IPS DF 6.9 (cell line): ENCODE data around the gene TOX2.

Experiments
- DNase-seq: peaks from one replicate; pipeline ENCODE4 v3.0.0-alpha.2; 2013; ENCODE audit warnings: low read depth, low spot score
- H3K27ac ChIP-seq: one replicate; pipeline ENCODE4 v1.5.1; 2013; ENCODE audit warnings: low read length, control low read depth
- H3K27me3 ChIP-seq: 2 replicates; pipeline ENCODE4 v1.6.1; 2013; ENCODE audit warnings: mild to moderate bottlenecking, low read length; ENCODE audit not compliant: control insufficient read depth, insufficient read depth
- H3K36me3 ChIP-seq: 2 replicates; pipeline ENCODE4 v1.6.1; 2013; ENCODE audit warnings: low read length; ENCODE audit not compliant: control insufficient read depth, insufficient read depth
- H3K4me1 ChIP-seq: 2 replicates; pipeline ENCODE4 v1.6.1; 2013; ENCODE audit warnings: low read length; ENCODE audit not compliant: control insufficient read depth, insufficient read depth
- H3K4me3 ChIP-seq: 2 replicates; pipeline ENCODE4 v1.5.1; 2013; ENCODE audit warnings: mild to moderate bottlenecking, low read length
- H3K9me3 ChIP-seq: 2 replicates; pipeline ENCODE4 v1.6.1; 2013; ENCODE audit warnings: low read length, inconsistent platforms; ENCODE audit not compliant: control insufficient read depth, insufficient read depth
- WGBS: extraction: QIAGEN DNeasy Blood & Tissue Kit; methylation state at CpG from one replicate; pipeline ENCODE4 v1.1.7; 2013; ENCODE audit warnings: mixed read lengths, missing lambda C conversion rate; ENCODE audit not compliant: insufficient read length, insufficient coverage; 5-methylcytosine and 5-hydroxymethylcytosine counted together

Gene TOX2

GRCh38 chr20:43916073-43916880, 1.6 kb downstream of the TOX2 start:
- H3K9me3 ChIP-seq = no peaks in the 10 kb centered on the region
- peaks cover 5% of the 10 kb centered on the region for H3K4me1 ChIP-seq
- H3K36me3 ChIP-seq = no peaks in the 10 kb centered on the region
- H3K27me3 ChIP-seq = peaks cover 21% of the 10 kb centered on the region
- peak overlapping the region; percentile 47; the same call in 1 of the 2 replicates for H3K4me3 ChIP-seq
- WGBS = no CpG with 5 or more reads among the region's 50 CpGs
- DNase-seq = no peak
- H3K27ac ChIP-seq = no peak overlapping the region

GRCh38 chr20:43916881-43917371, 2.3 kb downstream of the TOX2 start:
- H3K4me3 ChIP-seq = no peak overlapping the region
- WGBS = no CpG with 5 or more reads among the region's 9 CpGs
- peaks cover 21% of the 10 kb centered on the region for H3K27me3 ChIP-seq
- H3K4me1 ChIP-seq = peaks cover 5% of the 10 kb centered on the region
- no peaks in the 10 kb centered on the region for H3K36me3 ChIP-seq
- H3K27ac ChIP-seq = no peak overlapping the region
- no peaks in the 10 kb centered on the region for H3K9me3 ChIP-seq
- no peak for DNase-seq

GRCh38 chr20:43917380-43917779, 2.7 kb downstream of the TOX2 start:
- WGBS = no CpG with 5 or more reads among the region's 9 CpGs
- Histone ChIP-seq H3K4me1 (peaks cover 5% of the 10 kb centered on the region), H3K27ac (no peak overlapping the region), H3K4me3 (no peak overlapping the region), H3K36me3 (no peaks in the 10 kb centered on the region), H3K27me3 (peaks cover 21% of the 10 kb centered on the region), H3K9me3 (no peaks in the 10 kb centered on the region)
- DNase-seq = no peak

GRCh38 chr20:43919686-43920403, 5.2 kb downstream of the TOX2 start:
- Histone ChIP-seq H3K36me3 (no peaks in the 10 kb centered on the region), H3K4me1 (peaks cover 5% of the 10 kb centered on the region), H3K27ac (no peak overlapping the region), H3K27me3 (peaks cover 21% of the 10 kb centered on the region), H3K4me3 (no peak overlapping the region), H3K9me3 (no peaks in the 10 kb centered on the region)
- no CpG with 5 or more reads among the region's 6 CpGs for WGBS
- DNase-seq = no peak

- Histone ChIP-seq H3K4me3 (no peak overlapping the region), H3K27ac (no peak overlapping the region), H3K27me3 (peaks cover 12% of the 10 kb centered on the region; the same call in 1 of the 2 replicates), H3K36me3 (no peaks in the 10 kb centered on the region), H3K4me1 (peaks cover 2% of the 10 kb centered on the region; the same call in 1 of the 2 replicates), H3K9me3 (no peaks in the 10 kb centered on the region)
- no peak for DNase-seq
- WGBS = no CpG with 5 or more reads among the region's 4 CpGs
These were observed 6.1 kb downstream of the TOX2 start for GRCh38 chr20:43920797-43921196.

GRCh38 chr20:43921227-43921780, 6.7 kb downstream of the TOX2 start:
- Histone ChIP-seq H3K9me3 (no peaks in the 10 kb centered on the region), H3K36me3 (no peaks in the 10 kb centered on the region), H3K4me3 (no peak overlapping the region), H3K27ac (no peak overlapping the region), H3K4me1 (0 out of 2 replicates have a peak, but pooled peaks cover under 1% of the 10 kb centered on the region), H3K27me3 (peaks cover 7% of the 10 kb centered on the region; the same call in 1 of the 2 replicates)
- no CpG with 5 or more reads among the region's 2 CpGs for WGBS
- DNase-seq = no peak

GRCh38 chr20:43922614-43923013, 8.0 kb downstream of the TOX2 start:
- H3K27me3 ChIP-seq = no peaks in the 10 kb centered on the region
- no CpG with 5 or more reads among the region's 2 CpGs for WGBS
- no peaks in the 10 kb centered on the region for H3K4me1 ChIP-seq
- H3K9me3 ChIP-seq = no peaks in the 10 kb centered on the region
- DNase-seq = no peak
- no peak overlapping the region for H3K27ac ChIP-seq
- no peaks in the 10 kb centered on the region for H3K36me3 ChIP-seq
- H3K4me3 ChIP-seq = no peak overlapping the region

GRCh38 chr20:43923322-43923721, 8.7 kb downstream of the TOX2 start:
- WGBS = no CpG with 5 or more reads among the region's 3 CpGs
- Histone ChIP-seq H3K9me3 (no peaks in the 10 kb centered on the region), H3K4me3 (no peak overlapping the region), H3K4me1 (no peaks in the 10 kb centered on the region), H3K27ac (no peak overlapping the region), H3K27me3 (no peaks in the 10 kb centered on the region), H3K36me3 (no peaks in the 10 kb centered on the region)
- no peak for DNase-seq

GRCh38 chr20:43923917-43924316, 9.3 kb downstream of the TOX2 start:
- Histone ChIP-seq H3K36me3 (no peaks in the 10 kb centered on the region), H3K4me1 (no peaks in the 10 kb centered on the region), H3K27ac (no peak overlapping the region), H3K27me3 (no peaks in the 10 kb centered on the region), H3K9me3 (no peaks in the 10 kb centered on the region), H3K4me3 (no peak overlapping the region)
- WGBS = no CpG with 5 or more reads among the region's 4 CpGs
- DNase-seq = no peak

- H3K27me3 ChIP-seq = no peaks in the 10 kb centered on the region
- H3K9me3 ChIP-seq = no peaks in the 10 kb centered on the region
- H3K4me1 ChIP-seq = no peaks in the 10 kb centered on the region
- no CpG with 5 or more reads among the region's 10 CpGs for WGBS
- H3K27ac ChIP-seq = no peak overlapping the region
- no peak for DNase-seq
- no peaks in the 10 kb centered on the region for H3K36me3 ChIP-seq
- H3K4me3 ChIP-seq = no peak overlapping the region
These were observed 10.6 kb downstream of the TOX2 start for GRCh38 chr20:43925215-43925614.
